Measurements from ENCODE around the gene AFAP1L2. TPM values are rescaled to one million over a fixed set of nuclear protein-coding genes. Genes with fewer than 3 reads are reported as not detected.

The AFAP1L2 gene
- polyA plus RNA-seq, 1 experiment = 0.07 TPM

GRCh38 chr10:114286921-114287320 lies 117.4 kb downstream of the AFAP1L2 start:
- CTCF ChIA-PET = interaction anchor here (0.6 to 1.3 kb wide), 2 partner anchors 17 to 18 kb away, joined by 5 to 6 read pairs; no protein-coding TSS in a partner anchor
- DNase-seq (ENCODE audit: low read depth, low spot score) = no peak

GRCh38 chr10:114285961-114286441 lies 118.3 kb downstream of the AFAP1L2 start:
- DNase-seq (ENCODE audit: low read depth, low spot score) = no peak
- peaks cover 13% of the 10 kb centered on the region for H3K27me3 ChIP-seq (ENCODE audit: control insufficient read depth, insufficient read depth, low read length)
- TF ChIP-seq CTCF (IDR thresholded peaks at IDR 0.05; ENCODE audit: low read depth, low read length) = no peak
- H3K27ac ChIP-seq (ENCODE audit: low read depth, low read length) = no peak overlapping the region
- no peak overlapping the region for H3K4me3 ChIP-seq (ENCODE audit: low read depth, low read length)
- CTCF ChIA-PET = interaction anchor here (0.6 to 1.3 kb wide), 2 partner anchors 18 to 19 kb away, joined by 5 to 6 read pairs; no protein-coding TSS in a partner anchor
- POLR2A ChIA-PET = no interaction called here
- H3K9me3 ChIP-seq (ENCODE audit: control insufficient read depth, insufficient read depth, low read length) = peaks cover 3% of the 10 kb centered on the region; the same call in 1 of the 2 replicates

More at GRCh38 chr10:114286921-114287320, 117.4 kb downstream of the AFAP1L2 start:
- POLR2A ChIA-PET = no interaction called here
- Histone ChIP-seq H3K27ac (ENCODE audit: low read depth, low read length) (no peak overlapping the region), H3K9me3 (ENCODE audit: control insufficient read depth, insufficient read depth, low read length) (peaks cover 3% of the 10 kb centered on the region; the same call in 1 of the 2 replicates), H3K27me3 (ENCODE audit: control insufficient read depth, insufficient read depth, low read length) (peaks cover 13% of the 10 kb centered on the region), H3K4me3 (ENCODE audit: low read depth, low read length) (no peak overlapping the region)
- no peak for TF ChIP-seq CTCF (IDR thresholded peaks at IDR 0.05; ENCODE audit: low read depth, low read length)

- ChIA-PET CTCF (no interaction called here), POLR2A (no interaction called here)
- DNase-seq (ENCODE audit: low read depth, low spot score) = no peak
- TF ChIP-seq CTCF (IDR thresholded peaks at IDR 0.05; ENCODE audit: low read depth, low read length) = no peak
- peaks cover 14% of the 10 kb centered on the region for H3K27me3 ChIP-seq (ENCODE audit: control insufficient read depth, insufficient read depth, low read length)
- H3K27ac ChIP-seq (ENCODE audit: low read depth, low read length) = no peak overlapping the region
- no peak overlapping the region for H3K4me3 ChIP-seq (ENCODE audit: low read depth, low read length)
- peaks cover 3% of the 10 kb centered on the region; the same call in 1 of the 2 replicates for H3K9me3 ChIP-seq (ENCODE audit: control insufficient read depth, insufficient read depth, low read length)
These were observed 119.8 kb downstream of the AFAP1L2 start for GRCh38 chr10:114284346-114285071.

- TF ChIP-seq CTCF (IDR thresholded peaks at IDR 0.05; ENCODE audit: low read depth, low read length) = no peak
- peaks cover 14% of the 10 kb centered on the region for H3K27me3 ChIP-seq (ENCODE audit: control insufficient read depth, insufficient read depth, low read length)
- ChIA-PET CTCF (interaction anchor here (1.5 kb wide), 1 partner anchor 20 kb away, joined by 4 read pairs; no protein-coding TSS in a partner anchor), POLR2A (no interaction called here)
- peaks cover 3% of the 10 kb centered on the region; the same call in 1 of the 2 replicates for H3K9me3 ChIP-seq (ENCODE audit: control insufficient read depth, insufficient read depth, low read length)
- no peak overlapping the region for H3K4me3 ChIP-seq (ENCODE audit: low read depth, low read length)
- H3K27ac ChIP-seq (ENCODE audit: low read depth, low read length) = no peak overlapping the region
- DNase-seq (ENCODE audit: low read depth, low spot score) = no peak
These were observed 120.6 kb downstream of the AFAP1L2 start for GRCh38 chr10:114283535-114284234.

Data from AG04450 (cell line).